ENCODE data around the gene ITGB2.

ITGB2 gene

DNA sequence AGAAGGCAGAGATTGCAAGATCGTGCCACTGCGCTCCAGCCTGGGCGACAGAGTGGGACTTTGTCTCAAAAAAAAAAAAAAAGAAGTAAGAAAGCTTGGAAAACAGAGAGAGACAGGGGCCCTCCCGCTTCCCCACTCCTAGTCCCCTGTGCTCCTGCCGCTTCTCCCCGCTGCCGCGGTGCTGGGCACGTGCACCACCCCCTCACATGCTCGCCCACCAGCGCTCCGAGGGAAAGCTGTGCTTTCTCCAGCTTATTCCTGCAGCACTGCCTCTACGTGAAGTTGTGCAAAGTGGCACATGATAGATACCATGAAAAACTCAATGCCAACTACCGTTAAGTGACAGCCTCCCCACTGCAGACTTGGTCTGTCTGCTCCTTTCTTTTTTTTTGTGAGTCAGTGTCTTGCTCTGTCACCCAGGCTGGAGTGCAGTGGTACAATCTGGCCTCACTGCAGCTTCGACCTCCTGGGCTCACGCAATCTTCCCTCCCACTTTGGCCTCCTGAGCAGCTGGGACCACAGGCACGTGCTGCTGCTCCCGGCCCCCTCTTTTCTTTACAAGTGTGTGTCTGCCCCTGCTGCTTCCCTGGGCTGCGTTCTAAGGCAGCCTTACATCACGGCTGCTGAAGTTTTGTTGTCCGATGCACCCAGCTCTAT, 34.6 kb upstream of the ITGB2 start:
- DNase-seq = no peak

DNA sequence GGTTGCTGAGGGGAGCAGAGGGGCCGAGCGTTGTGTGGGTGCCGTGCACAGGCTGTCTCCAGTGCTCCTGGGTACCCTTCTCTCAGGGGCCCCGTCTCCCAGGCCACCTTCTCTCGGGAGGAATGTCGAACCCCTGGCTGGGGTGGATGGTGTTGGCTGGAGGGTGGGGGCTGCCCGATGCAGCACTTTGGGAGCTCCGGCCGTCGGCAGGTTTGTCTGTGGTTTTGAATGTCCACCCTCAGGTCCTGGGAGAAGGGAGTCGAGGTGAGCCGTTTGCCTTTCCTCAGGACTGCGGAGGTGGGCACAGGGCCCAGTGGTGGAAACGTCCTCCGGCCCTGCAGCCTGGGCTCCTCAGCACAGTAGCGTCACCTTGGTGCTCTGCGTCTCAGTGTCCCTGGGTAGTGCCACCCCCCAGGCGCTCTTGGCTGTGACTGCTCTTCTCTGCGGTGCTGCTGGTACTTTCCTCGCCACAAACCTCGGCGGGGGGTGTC, 33.6 kb upstream of the ITGB2 start:
- DNase-seq = no peak

DNA sequence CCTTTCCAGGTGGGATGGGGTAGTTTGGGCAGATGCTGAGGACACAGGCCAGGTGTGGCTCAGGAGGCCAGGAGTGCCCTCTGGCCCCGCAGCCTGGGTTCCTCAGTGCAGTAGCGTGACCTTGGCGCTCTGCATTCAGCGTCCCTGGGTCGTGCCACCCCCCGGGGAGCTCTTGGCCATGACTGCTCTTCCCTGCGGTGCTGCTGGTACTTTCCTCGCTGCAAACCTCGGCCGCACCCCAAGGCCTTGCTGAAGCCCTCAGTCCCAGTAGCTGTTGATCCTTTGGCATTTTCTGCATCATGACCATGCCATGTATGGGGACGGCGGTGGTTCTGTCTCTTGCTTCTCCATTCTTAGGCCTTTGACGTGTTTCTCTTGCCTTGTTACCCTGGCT, 32.9 kb upstream of the ITGB2 start:
- DNase-seq = no peak

- no peak for DNase-seq
Measured at GRCh38 chr21:44952929-44953627, 32.4 kb upstream of the ITGB2 start.

DNA sequence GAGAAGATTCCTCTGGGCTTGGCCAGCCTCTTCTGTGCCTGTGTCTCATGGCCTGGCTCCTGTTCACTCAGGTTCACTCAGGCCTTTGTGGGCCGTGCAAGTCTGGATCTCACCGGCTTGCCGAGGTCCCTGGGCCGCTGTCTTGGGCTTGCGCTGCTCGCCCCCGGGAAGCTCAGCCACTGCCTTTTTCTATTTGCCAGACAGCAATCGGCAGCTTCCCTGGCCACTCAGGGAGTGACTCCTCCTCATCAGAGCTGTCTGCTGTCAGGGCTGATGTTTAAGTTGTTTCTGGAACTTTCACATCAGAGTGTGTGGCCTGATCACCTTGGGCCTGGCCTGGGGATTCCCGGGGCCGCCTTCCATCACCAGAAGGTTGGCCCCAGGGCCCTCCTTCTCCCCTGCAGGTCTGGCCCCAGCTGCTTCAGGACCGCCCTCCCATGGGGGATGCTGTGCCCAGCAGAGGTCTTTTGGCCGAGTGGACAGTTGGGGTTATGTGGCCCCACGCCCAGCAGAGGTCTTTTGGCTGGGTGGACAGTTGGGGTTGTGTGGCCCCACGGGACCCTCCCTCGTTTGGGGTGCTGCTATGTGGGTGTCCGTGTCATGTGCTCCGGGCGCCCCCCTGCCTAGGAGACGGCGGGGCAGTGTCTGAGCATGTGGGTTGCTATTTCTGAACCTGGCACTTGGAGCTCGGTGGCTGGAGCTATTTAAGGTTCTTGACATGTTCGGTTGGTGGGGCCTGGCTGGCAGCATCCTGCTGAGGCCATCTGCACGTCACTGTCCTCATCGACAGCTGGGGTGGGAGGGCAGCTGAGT, 31.6 kb upstream of the ITGB2 start:
- DNase-seq = no peak

GRCh38 chr21:44951186-44951915, 30.7 kb upstream of the ITGB2 start:
- DNase-seq = no peak

DNA sequence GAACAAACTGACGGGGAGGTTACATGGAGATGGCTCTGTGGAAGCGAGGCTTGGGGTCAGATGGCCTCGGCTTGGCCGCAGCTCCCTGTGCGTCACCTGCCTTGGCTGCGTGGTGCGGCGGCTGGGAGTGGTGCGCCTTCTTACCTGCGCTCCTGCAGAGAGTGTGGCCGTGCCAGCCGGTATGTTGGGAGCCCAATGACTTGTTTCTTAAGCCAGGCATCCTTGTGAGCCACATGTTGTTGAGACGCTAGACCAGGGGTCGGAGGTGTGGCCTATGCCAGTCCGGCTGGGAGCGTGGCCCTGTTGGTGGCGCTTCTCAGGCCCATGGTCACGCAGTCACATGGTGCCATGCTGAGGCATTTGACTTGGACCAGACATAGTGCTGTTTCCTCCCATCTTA, 29.7 kb upstream of the ITGB2 start:
- no peak for DNase-seq

DNA sequence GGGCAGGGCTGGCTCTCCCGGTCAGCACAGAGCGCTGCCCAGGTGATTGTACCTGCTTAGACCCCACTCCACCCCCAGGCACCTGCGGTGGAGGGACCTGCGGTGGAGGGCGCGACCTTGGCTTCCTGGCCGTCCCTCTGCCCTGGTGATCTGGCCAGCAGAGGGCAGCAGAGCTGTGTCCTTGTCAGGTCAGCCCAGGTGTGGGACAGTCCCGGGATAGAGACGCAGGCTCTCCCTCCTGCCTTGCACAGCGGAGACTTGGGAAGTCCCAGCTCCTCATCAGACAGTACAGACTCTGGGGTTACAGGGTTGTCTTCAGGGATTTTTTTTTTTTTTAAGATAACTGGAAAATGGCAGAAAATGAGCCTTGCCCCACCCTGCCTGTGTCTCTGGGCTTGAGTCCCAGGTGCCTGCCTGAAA, 29.1 kb upstream of the ITGB2 start:
- peak; percentile 83 for DNase-seq

DNA sequence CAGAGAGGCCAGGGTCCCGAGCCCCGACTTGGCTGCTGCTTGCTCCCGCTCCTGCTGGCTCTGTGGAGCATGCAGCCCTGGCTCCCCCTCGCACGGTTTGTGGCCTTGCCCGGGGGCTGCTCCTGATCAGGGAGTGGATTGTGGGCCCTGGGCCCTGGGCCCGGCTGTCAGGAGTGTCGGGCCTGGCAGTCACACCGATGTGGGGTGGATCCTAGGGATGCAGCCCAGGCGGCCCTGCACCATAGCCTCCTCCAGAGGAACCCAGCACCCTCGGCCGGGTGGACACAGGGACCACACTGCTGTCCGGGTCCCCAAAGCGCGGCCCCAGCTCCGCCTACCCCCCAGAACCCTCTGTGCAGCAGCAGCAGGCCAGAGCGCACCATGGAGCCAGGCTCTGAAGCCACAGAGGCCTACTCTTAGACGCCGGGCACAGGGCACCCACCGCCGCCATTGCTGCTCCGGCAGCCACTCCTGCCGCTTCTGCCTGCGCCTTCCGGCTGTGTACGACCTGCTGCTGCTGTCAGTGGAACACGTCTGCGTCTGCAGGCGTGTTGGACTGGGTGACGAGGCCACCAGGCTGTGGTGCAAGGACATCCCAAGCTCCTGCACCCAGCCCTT, 28.6 kb upstream of the ITGB2 start:
- no peak for DNase-seq

DNA sequence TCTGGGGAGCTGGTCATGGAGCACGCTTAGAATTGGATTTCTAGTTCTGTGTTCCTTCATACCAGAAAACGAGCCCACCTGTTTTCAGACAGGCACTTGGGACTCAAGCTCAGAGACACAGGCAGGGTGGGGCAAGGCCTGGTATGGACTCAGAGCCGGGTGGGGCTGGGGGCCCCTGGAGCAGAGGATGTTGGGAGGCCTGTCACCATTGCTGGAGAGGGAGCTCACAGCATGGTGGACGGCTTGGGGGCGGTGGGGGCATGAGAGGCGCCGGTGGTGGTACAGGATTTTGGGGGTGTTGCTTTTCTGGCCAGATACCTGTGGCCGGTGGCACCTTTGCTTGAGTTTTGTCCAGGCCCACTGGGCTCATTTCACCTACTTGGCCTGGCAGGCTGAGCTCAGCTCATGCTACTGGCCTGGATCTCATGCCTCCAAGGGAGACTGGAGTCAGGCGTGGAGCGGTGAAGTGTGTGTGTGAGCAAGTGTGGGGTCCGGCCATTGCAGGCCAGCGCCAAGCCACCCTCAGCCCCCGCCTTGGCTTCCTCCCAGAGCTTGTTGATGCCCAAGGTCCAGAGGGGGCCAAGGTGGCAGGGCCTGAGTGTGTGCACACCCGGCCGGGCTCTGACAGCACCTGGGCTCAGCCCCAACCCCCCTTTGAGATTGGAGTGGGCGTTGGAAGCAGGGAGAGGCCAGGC, 27.9 kb upstream of the ITGB2 start:
- DNase-seq = no peak

- DNase-seq = no peak
Measured at GRCh38 chr21:44947930-44948331, 27.2 kb upstream of the ITGB2 start.

DNA sequence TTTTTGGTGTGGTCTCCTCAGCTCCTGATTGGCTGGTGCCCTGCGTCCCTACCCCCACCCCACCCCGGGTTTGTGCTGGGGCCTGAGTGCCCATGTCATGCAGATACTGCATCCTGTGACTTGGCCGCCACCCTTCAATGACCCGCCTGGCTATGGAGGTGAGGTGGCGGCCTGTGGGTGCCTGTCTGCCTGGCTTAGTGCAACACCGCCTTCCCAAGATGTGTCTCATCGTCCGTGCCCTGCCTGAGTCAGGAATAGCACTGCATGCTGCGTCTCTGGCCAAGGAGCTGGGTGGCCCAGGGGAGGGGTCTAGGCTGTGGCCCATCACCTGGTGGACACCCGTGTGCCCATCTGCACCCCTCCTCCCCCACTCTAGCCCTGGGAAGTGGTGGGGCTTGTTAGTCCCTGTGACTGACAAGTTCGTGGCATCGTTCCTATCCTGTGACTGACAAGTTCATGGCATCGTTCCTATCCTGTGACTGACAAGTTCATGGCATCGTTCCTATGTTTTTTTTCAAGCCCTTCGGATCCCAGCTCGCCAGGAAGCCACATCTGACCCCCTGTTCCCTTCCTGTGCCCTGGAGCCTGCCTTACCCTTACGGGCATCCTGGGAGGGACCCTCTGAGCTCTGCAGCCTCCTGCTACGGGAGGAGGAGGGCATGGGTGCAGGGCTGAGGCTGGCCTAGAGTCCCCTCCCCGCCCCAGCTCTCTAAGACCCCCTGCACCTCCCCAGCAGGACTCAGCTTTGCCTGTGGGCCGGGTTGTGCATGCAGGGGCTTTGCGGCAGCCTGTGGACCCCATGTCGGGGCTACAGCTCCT, 26.6 kb upstream of the ITGB2 start:
- no peak for DNase-seq

- DNase-seq = no peak
Measured at GRCh38 chr21:44946254-44947041, 25.7 kb upstream of the ITGB2 start.

DNA sequence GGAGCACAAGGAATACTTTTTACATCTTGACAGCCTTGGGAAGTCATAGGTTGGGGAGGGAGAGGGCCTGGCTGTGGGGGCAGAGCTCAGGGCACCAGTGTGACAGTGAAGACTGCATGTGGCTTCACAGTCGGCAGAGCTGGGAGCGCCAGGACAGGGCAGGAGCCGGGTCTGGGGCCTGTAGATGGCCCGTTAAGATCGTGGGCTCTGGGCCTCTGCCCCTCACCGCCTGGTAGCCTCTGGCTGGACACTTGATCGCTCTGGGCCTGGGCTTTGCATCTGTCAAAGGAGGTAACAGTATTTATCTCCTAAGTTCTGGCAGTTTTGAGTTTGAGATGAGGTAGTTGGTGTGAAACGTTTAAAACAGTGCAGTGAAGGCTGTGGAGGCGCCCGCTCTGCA, 23.9 kb upstream of the ITGB2 start:
- no peak for DNase-seq

DNA sequence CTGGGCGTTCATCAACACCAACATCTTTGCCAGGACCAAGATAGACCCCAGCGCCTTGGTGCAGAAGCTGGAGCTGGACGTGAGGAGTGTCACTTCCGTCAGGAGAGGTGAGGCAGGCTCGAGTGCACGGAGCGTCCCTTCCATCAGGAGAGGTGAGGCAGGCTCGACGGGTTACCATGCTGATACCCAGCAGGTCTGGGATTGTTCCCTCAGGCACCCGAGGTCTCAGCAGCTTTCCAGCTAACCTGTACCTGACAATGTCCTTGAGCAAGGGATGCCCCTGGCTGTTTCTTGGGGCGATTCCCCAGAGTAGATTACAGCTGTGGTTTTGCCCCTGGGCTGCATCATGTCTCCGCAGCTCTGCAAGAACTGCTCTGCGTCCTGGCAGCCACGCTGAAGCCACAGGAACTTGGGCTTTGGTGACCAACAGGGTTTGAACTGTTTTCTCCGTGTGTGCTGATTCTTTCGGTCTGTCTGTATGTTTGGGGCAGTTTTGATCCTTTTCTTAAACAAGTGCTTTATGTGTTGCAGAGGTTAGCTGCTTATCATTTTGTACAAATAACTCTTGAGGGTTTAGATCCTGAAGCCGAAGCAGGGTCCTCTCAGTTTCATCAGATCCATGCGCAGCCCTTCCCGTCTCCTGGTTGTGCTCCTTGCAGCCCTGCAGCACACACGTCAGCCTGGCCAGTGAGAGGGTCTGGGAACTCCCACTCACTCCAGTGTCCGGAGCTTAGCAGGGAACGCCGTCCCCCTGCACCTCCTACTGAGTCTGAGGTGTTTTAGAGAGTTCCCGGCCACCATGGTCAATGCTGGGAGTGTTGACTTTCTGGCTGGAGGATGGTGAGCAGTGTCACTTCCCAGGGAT, 23.2 kb upstream of the ITGB2 start:
- no peak for DNase-seq

- DNase-seq = no peak
Measured at GRCh38 chr21:44943005-44943685, 22.4 kb upstream of the ITGB2 start.

DNA sequence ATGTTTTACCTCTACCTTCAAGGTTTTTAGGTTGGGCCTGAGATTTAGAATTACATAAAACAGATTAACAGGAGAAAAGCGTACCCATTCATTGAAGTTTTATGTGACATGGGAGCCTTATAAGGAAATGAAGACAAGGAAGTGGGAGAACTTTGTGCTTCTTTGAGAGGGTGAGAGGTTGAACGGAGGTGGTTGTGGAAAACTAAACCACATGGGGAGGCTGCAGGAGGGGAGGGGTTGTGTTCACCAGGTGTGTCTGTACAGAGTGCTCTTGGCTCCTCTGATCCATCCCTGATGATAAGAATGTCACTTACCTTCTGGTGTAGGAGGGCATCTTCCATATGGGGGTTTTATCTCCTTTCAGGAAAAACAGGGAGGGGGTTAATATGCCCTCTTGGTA, 21.9 kb upstream of the ITGB2 start:
- DNase-seq = no peak

DNA sequence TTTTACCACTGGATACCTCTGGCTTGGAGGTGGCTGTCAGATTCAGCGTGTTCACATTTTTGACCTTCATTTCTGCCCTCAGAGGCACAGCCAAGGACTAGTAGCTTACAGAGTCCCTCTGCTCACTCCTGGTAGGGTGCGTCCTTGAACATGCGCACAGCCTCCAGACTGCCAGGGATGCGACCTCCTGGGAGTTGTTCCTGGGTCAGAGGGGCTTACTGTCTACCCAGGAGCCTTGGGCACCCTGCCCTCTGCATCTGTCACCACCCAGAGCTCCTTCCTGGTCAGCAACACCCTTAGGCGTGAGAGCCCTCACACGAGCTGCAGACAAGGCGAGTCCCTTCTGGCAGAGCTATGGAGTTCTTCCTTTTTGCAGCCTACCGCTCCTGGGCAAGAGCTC, 20.9 kb upstream of the ITGB2 start:
- no peak for DNase-seq

All from stimulated activated CD4-positive, alpha-beta T cell treated with anti-CD3 and anti-CD28 coated beads, Interleukin-12 subunit alpha, Interleukin-12 subunit beta, amount 100 ng/mL, for 4 hours (primary cell).